Retina (tissue), 1 donor: ENCODE results near the gene GNG13.

ENCODE experiments used
- DNase-seq: peaks from one replicate; pipeline ENCODE4 v3.0.0-alpha.2; 2016

Gene GNG13

GRCh38 chr16:793414-793813, 7.1 kb downstream of the GNG13 start:
- DNase-seq: no peak

- no peak for DNase-seq
These were observed 8.1 kb downstream of the GNG13 start for GRCh38 chr16:792221-792995.

GRCh38 chr16:791131-791530, 9.4 kb downstream of the GNG13 start:
- no peak for DNase-seq

- DNase-seq: no peak
These were observed 10.4 kb downstream of the GNG13 start for GRCh38 chr16:790086-790485.

GRCh38 chr16:789191-789850, 11.2 kb downstream of the GNG13 start:
- DNase-seq: no peak

GRCh38 chr16:788399-789126, 12.0 kb downstream of the GNG13 start, which contains the start of gene CHTF18:
Gene CHTF18 (plus strand): TSS chr16:788620. CDS start chr16:788685, 65 bp downstream.
- peak; percentile 87 for DNase-seq

- DNase-seq: peak; percentile 40
These were observed 12.5 kb downstream of the GNG13 start, which contains the start of gene RPUSD1 for GRCh38 chr16:787978-788398. Gene RPUSD1 (minus strand): TSS chr16:788381. CDS start chr16:787737, 644 bp downstream.

GRCh38 chr16:787321-787966, 13.1 kb downstream of the GNG13 start:
- DNase-seq: no peak

- DNase-seq: peak; percentile 69
These were observed 14.7 kb downstream of the GNG13 start for GRCh38 chr16:785563-786535.

GRCh38 chr16:784431-784830, 16.1 kb downstream of the GNG13 start:
- no peak for DNase-seq

- DNase-seq: no peak
These were observed 17.0 kb downstream of the GNG13 start for GRCh38 chr16:783404-784161.

GRCh38 chr16:782766-783403, 17.6 kb downstream of the GNG13 start:
- no peak for DNase-seq

GRCh38 chr16:782258-782657, 18.3 kb downstream of the GNG13 start:
- DNase-seq: no peak

GRCh38 chr16:781346-782010, 19.1 kb downstream of the GNG13 start:
- DNase-seq: no peak

GRCh38 chr16:780296-780695, 20.2 kb downstream of the GNG13 start:
- no peak for DNase-seq

GRCh38 chr16:779561-779960, 21.0 kb downstream of the GNG13 start:
- DNase-seq: no peak

GRCh38 chr16:778909-779527, 21.5 kb downstream of the GNG13 start:
- DNase-seq: no peak

GRCh38 chr16:778447-778846, 22.1 kb downstream of the GNG13 start:
- no peak for DNase-seq

- DNase-seq: no peak
These were observed 22.7 kb downstream of the GNG13 start for GRCh38 chr16:777826-778225.
